Peyer's patch (tissue), 4 donors: ENCODE results near the gene USP31.

ENCODE experiments used
- POLR2A ChIP-seq, 2 donors: fragments of 450-650 bp; IDR thresholded peaks; one replicate each; pipeline ENCODE4 v1.5.1; 2017; ENCODE audit warnings: antibody characterized with exemption in 2 of 2, mild to moderate bottlenecking in 2 of 2, moderate library complexity in 2 of 2
- TF ChIP-seq, protein P1 (sequence below), 6 experiments: fragments of 450-650 bp in 4 of 6; fragments of 200-600 bp in 2 of 6; sonication (generic) in 1 of 6; IDR thresholded peaks; one replicate each; pipeline ENCODE4 v1.5.1; 2017 to 2019; ENCODE audit warnings: antibody characterized with exemption in 6 of 6, mild to moderate bottlenecking in 3 of 6, moderate library complexity in 1 of 6

GRCh38 chr16:23068079-23068736 lies 81.0 kb downstream of the USP31 start:
- no peak for TF ChIP-seq POLR2A (IDR thresholded peaks at IDR 0.05)
- TF ChIP-seq, protein P1, sequence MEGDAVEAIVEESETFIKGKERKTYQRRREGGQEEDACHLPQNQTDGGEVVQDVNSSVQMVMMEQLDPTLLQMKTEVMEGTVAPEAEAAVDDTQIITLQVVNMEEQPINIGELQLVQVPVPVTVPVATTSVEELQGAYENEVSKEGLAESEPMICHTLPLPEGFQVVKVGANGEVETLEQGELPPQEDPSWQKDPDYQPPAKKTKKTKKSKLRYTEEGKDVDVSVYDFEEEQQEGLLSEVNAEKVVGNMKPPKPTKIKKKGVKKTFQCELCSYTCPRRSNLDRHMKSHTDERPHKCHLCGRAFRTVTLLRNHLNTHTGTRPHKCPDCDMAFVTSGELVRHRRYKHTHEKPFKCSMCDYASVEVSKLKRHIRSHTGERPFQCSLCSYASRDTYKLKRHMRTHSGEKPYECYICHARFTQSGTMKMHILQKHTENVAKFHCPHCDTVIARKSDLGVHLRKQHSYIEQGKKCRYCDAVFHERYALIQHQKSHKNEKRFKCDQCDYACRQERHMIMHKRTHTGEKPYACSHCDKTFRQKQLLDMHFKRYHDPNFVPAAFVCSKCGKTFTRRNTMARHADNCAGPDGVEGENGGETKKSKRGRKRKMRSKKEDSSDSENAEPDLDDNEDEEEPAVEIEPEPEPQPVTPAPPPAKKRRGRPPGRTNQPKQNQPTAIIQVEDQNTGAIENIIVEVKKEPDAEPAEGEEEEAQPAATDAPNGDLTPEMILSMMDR (IDR thresholded peaks at IDR 0.05): no peak
